ENCODE data around the gene LITAFD.

GRCh38 chr16:8910811-8911210 lies 28.7 kb downstream of the LITAFD start:
- TF ChIP-seq CTCF (conservative IDR thresholded peaks at IDR 0.05; ENCODE audit: low read depth, low read length) (no peak), RAD21 (IDR thresholded peaks at IDR 0.05; ENCODE audit: low read length) (no peak)
